ENCODE results near the gene THYN1. TPM values are rescaled to one million over a fixed set of nuclear protein-coding genes. Genes with fewer than 3 reads are reported as not detected.

THYN1 gene
- total RNA-seq, 1 experiment from 2014 or later, result 56.6 TPM

GRCh38 chr11:134231958-134232659 lies 21.0 kb downstream of the THYN1 start:
- Histone ChIP-seq H3K4me3 (ENCODE audit: low read length) (no peak overlapping the region), H3K9me2 (replicated peaks; ENCODE audit: low read length) (no peaks in the 10 kb centered on the region), H3K36me3 (ENCODE audit: low read depth, low read length) (no peaks in the 10 kb centered on the region), H3F3A (ENCODE audit: low read length, unreplicated experiment) (no peaks in the 10 kb centered on the region), H3K9ac (ENCODE audit: low read length) (no peak overlapping the region), H3K27ac (ENCODE audit: low read length) (no peak overlapping the region), H2AFZ (ENCODE audit: low read length) (no peak overlapping the region), H3K4me1 (ENCODE audit: insufficient read depth, low read length) (peaks cover 3% of the 10 kb centered on the region; the same call in 1 of the 2 replicates), H3K27me3 (ENCODE audit: low read length) (no peaks in the 10 kb centered on the region), H3K79me2 (ENCODE audit: low read length) (peaks cover 70% of the 10 kb centered on the region), H4K20me1 (ENCODE audit: low read length) (peaks cover 5% of the 10 kb centered on the region; the same call in 1 of the 2 replicates), H3K9me3 (ENCODE audit: low read length) (no peaks in the 10 kb centered on the region), H3K4me2 (ENCODE audit: low read length) (no peak overlapping the region)
- TF ChIP-seq CTCF (conservative IDR thresholded peaks at IDR 0.05; ENCODE audit: low read depth, low read length) (no peak), EZH2phosphoT487 (IDR thresholded peaks at IDR 0.05; ENCODE audit: borderline replicate concordance, low read length) (no peak), EZH2 (IDR thresholded peaks at IDR 0.05; ENCODE audit: low read length, unreplicated experiment) (no peak)
- ChIA-PET CTCF (no interaction called here), POLR2A (ENCODE audit: unreplicated experiment) (no interaction called here)
- no peak for ATAC-seq
- BruUV-seq (replicated peaks), result no TSS peak
- DNase-seq, result no peak
- intact Hi-C loops (cut with micrococcal nuclease), result no loop called here

GRCh38 chr11:134230339-134230738 lies 22.8 kb downstream of the THYN1 start:
- ATAC-seq, result no peak
- BruUV-seq (replicated peaks), result no TSS peak
- H3K36me3 ChIP-seq (ENCODE audit: low read depth, low read length), result no peaks in the 10 kb centered on the region
- peaks cover 88% of the 10 kb centered on the region for H3K79me2 ChIP-seq (ENCODE audit: low read length)
- no peak for TF ChIP-seq EZH2phosphoT487 (IDR thresholded peaks at IDR 0.05; ENCODE audit: borderline replicate concordance, low read length)
- no peak for TF ChIP-seq CTCF (conservative IDR thresholded peaks at IDR 0.05; ENCODE audit: low read depth, low read length)
- no peak for TF ChIP-seq EZH2 (IDR thresholded peaks at IDR 0.05; ENCODE audit: low read length, unreplicated experiment)
- H3K4me3 ChIP-seq (ENCODE audit: low read length), result no peak overlapping the region
- DNase-seq, result no peak
- H3K9me2 ChIP-seq (replicated peaks; ENCODE audit: low read length), result no peaks in the 10 kb centered on the region
- H3K9ac ChIP-seq (ENCODE audit: low read length), result no peak overlapping the region
- POLR2A ChIA-PET (ENCODE audit: unreplicated experiment), result no interaction called here
- peaks cover 5% of the 10 kb centered on the region; the same call in 1 of the 2 replicates for H4K20me1 ChIP-seq (ENCODE audit: low read length)
- H3K9me3 ChIP-seq (ENCODE audit: low read length), result no peaks in the 10 kb centered on the region
- no peak overlapping the region for H3K4me2 ChIP-seq (ENCODE audit: low read length)
- no peak overlapping the region for H2AFZ ChIP-seq (ENCODE audit: low read length)
- intact Hi-C loops (cut with micrococcal nuclease), result no loop called here
- CTCF ChIA-PET, result no interaction called here
- H3K27ac ChIP-seq (ENCODE audit: low read length), result no peak overlapping the region
- H3K4me1 ChIP-seq (ENCODE audit: insufficient read depth, low read length), result peaks cover 16% of the 10 kb centered on the region
- no peaks in the 10 kb centered on the region for H3K27me3 ChIP-seq (ENCODE audit: low read length)
- no peaks in the 10 kb centered on the region for H3F3A ChIP-seq (ENCODE audit: low read length, unreplicated experiment)

GRCh38 chr11:134229126-134229790 lies 23.9 kb downstream of the THYN1 start:
- TF ChIP-seq EZH2phosphoT487 (IDR thresholded peaks at IDR 0.05; ENCODE audit: borderline replicate concordance, low read length) (no peak), CTCF (conservative IDR thresholded peaks at IDR 0.05; ENCODE audit: low read depth, low read length) (no peak), EZH2 (IDR thresholded peaks at IDR 0.05; ENCODE audit: low read length, unreplicated experiment) (no peak)
- Histone ChIP-seq H3K9me2 (replicated peaks; ENCODE audit: low read length) (no peaks in the 10 kb centered on the region), H4K20me1 (ENCODE audit: low read length) (peaks cover 5% of the 10 kb centered on the region; the same call in 1 of the 2 replicates), H3K9ac (ENCODE audit: low read length) (no peak overlapping the region), H3K27ac (ENCODE audit: low read length) (no peak overlapping the region), H2AFZ (ENCODE audit: low read length) (no peak overlapping the region), H3K79me2 (ENCODE audit: low read length) (peaks cover 85% of the 10 kb centered on the region), H3K27me3 (ENCODE audit: low read length) (no peaks in the 10 kb centered on the region), H3K4me1 (ENCODE audit: insufficient read depth, low read length) (peaks cover 16% of the 10 kb centered on the region), H3F3A (ENCODE audit: low read length, unreplicated experiment) (no peaks in the 10 kb centered on the region), H3K9me3 (ENCODE audit: low read length) (no peaks in the 10 kb centered on the region), H3K4me2 (ENCODE audit: low read length) (no peak overlapping the region), H3K36me3 (ENCODE audit: low read depth, low read length) (no peaks in the 10 kb centered on the region), H3K4me3 (ENCODE audit: low read length) (no peak overlapping the region)
- intact Hi-C loops (cut with micrococcal nuclease), result no loop called here
- no peak for ATAC-seq
- ChIA-PET CTCF (no interaction called here), POLR2A (ENCODE audit: unreplicated experiment) (no interaction called here)
- no TSS peak for BruUV-seq (replicated peaks)
- no peak for DNase-seq

Measured in PC-3 (cell line).